Stimulated activated CD8-positive, alpha-beta memory T cell treated with anti-CD3 and anti-CD28 coated beads, Interleukin-15, amount 100 ng/mL, for 1 hour (primary cell): ENCODE results near the gene TTLL10.
"Not testable (repeated sequence)": the region's sequence is repeated elsewhere in the genome, so short reads cannot be mapped to it uniquely, and the experiment has no call there.

ENCODE experiments used
- DNase-seq: peaks from one replicate; pipeline ENCODE4 v3.0.0-alpha.2; 2020; ENCODE audit warnings: low read depth

TTLL10 gene

GRCh38 chr1:1141911-1142250 is 31.8 kb upstream of the TTLL10 start:
- DNase-seq = no peak

GRCh38 chr1:1142352-1142751 is 31.3 kb upstream of the TTLL10 start:
- not testable (repeated sequence) for DNase-seq

- DNase-seq = no peak
Measured at GRCh38 chr1:1142844-1143243, 30.8 kb upstream of the TTLL10 start.

- no peak for DNase-seq
Measured at GRCh38 chr1:1143636-1144035, 30.0 kb upstream of the TTLL10 start.

GRCh38 chr1:1144122-1144842 is 29.4 kb upstream of the TTLL10 start:
- peak; percentile 27 for DNase-seq

- DNase-seq = no peak
Measured at GRCh38 chr1:1144843-1145546, 28.7 kb upstream of the TTLL10 start.

- DNase-seq = no peak
Measured at GRCh38 chr1:1145547-1145914, 28.1 kb upstream of the TTLL10 start.

- DNase-seq = no peak
Measured at GRCh38 chr1:1146026-1146425, 27.7 kb upstream of the TTLL10 start.

- no peak for DNase-seq
Measured at GRCh38 chr1:1146596-1146995, 27.1 kb upstream of the TTLL10 start.

GRCh38 chr1:1148061-1148460 is 25.6 kb upstream of the TTLL10 start:
- DNase-seq = no peak

- no peak for DNase-seq
Measured at GRCh38 chr1:1148569-1148968, 25.1 kb upstream of the TTLL10 start.

GRCh38 chr1:1149416-1149815 is 24.3 kb upstream of the TTLL10 start:
- DNase-seq = no peak

GRCh38 chr1:1150100-1150499 is 23.6 kb upstream of the TTLL10 start:
- no peak for DNase-seq

GRCh38 chr1:1151306-1151705 is 22.4 kb upstream of the TTLL10 start:
- no peak for DNase-seq

GRCh38 chr1:1152431-1152830 is 21.2 kb upstream of the TTLL10 start:
- DNase-seq = not testable (repeated sequence)

- not testable (repeated sequence) for DNase-seq
Measured at GRCh38 chr1:1153215-1153614, 20.5 kb upstream of the TTLL10 start.

- no peak for DNase-seq
Measured at GRCh38 chr1:1153874-1154273, 19.8 kb upstream of the TTLL10 start.

- DNase-seq = no peak
Measured at GRCh38 chr1:1155258-1155657, 18.4 kb upstream of the TTLL10 start.

- no peak for DNase-seq
Measured at GRCh38 chr1:1156140-1157032, 17.3 kb upstream of the TTLL10 start.

- no peak for DNase-seq
Measured at GRCh38 chr1:1157033-1157365, 16.7 kb upstream of the TTLL10 start.

- DNase-seq = peak; percentile 32
Measured at GRCh38 chr1:1157426-1157913, 16.2 kb upstream of the TTLL10 start.

GRCh38 chr1:1157914-1158710 is 15.6 kb upstream of the TTLL10 start:
- no peak for DNase-seq
